GM19452 (cell line): ENCODE measurements around the gene EARS2.
"Not testable (repeated sequence)": the region's sequence is repeated elsewhere in the genome, so short reads cannot be mapped to it uniquely, and the experiment has no call there.

Source experiments
- ATAC-seq: cut with Tn5 transposase; IDR thresholded peaks from one replicate; pipeline ENCODE4 v1.9.1; 2021; ENCODE audit not compliant: unreplicated experiment

Gene EARS2

GRCh38 chr16:23485257-23485614 lies 71.9 kb downstream of the EARS2 start:
- no peak for ATAC-seq

- no peak for ATAC-seq
Observed at GRCh38 chr16:23484510-23485256, 72.5 kb downstream of the EARS2 start.

- ATAC-seq, result not testable (repeated sequence)
Observed at GRCh38 chr16:23483492-23483891, 73.7 kb downstream of the EARS2 start.

- ATAC-seq, result peak; percentile 79
Observed at GRCh38 chr16:23482778-23483177, 74.4 kb downstream of the EARS2 start.

- no peak for ATAC-seq
Observed at GRCh38 chr16:23480257-23480656, 76.9 kb downstream of the EARS2 start.

GRCh38 chr16:23479138-23479537 lies 78.0 kb downstream of the EARS2 start:
- ATAC-seq, result no peak

GRCh38 chr16:23478566-23478965 lies 78.6 kb downstream of the EARS2 start:
- no peak for ATAC-seq

- ATAC-seq, result no peak
Observed at GRCh38 chr16:23476289-23476688, 80.9 kb downstream of the EARS2 start.
